Activated T-cell treated with anti-CD3 and anti-CD28 coated beads, Interleukin-2, amount 50 U/mL, for 4 hours (primary cell): Measurements from ENCODE around the gene INO80. TPM values are rescaled to one million over a fixed set of nuclear protein-coding genes. Genes with fewer than 3 reads are reported as not detected.
A peak's percentile ranks its signal among the peaks of the same experiment; 100 is the strongest.
"Not testable (repeated sequence)": the region's sequence is repeated elsewhere in the genome, so short reads cannot be mapped to it uniquely, and the experiment has no call there.

Source experiments
- ATAC-seq, 2 donors: fragments of 200-7000 bp; cut with Tn5 transposase; one replicate each; pipeline ENCODE4 v1.10.0; 2021
- DNase-seq: peaks from one replicate; pipeline ENCODE4 v3.0.0-alpha.2; 2020
- H3K27me3 Mint-ChIP-seq: one replicate; pipeline ENCODE4 v1.8.0; 2021; ENCODE audit warnings: low read depth, mixed read lengths
- H3K36me3 Mint-ChIP-seq: one replicate; pipeline ENCODE4 v1.8.0; 2022; ENCODE audit warnings: mixed read lengths; ENCODE audit not compliant: insufficient read depth
- H3K4me1 Mint-ChIP-seq: one replicate; pipeline ENCODE4 v1.8.0; 2021; ENCODE audit warnings: low read depth, mixed read lengths
- H3K4me3 Mint-ChIP-seq: one replicate; pipeline ENCODE4 v1.8.0; 2021; ENCODE audit warnings: mild to moderate bottlenecking, moderate library complexity, mixed read lengths
- H3K9me3 Mint-ChIP-seq: one replicate; pipeline ENCODE4 v1.8.0; 2021; ENCODE audit warnings: mixed read lengths
- total RNA-seq, 3 donors: library from RNA; stranded (reverse); gene quantifications; one replicate each; pipeline ENCODE4 v1.2.1, GENCODE V29; 2021

Gene INO80
- total RNA-seq, 3 donors from 2014 or later: 39.2 to 42.0 (median 40.5) TPM

DNA sequence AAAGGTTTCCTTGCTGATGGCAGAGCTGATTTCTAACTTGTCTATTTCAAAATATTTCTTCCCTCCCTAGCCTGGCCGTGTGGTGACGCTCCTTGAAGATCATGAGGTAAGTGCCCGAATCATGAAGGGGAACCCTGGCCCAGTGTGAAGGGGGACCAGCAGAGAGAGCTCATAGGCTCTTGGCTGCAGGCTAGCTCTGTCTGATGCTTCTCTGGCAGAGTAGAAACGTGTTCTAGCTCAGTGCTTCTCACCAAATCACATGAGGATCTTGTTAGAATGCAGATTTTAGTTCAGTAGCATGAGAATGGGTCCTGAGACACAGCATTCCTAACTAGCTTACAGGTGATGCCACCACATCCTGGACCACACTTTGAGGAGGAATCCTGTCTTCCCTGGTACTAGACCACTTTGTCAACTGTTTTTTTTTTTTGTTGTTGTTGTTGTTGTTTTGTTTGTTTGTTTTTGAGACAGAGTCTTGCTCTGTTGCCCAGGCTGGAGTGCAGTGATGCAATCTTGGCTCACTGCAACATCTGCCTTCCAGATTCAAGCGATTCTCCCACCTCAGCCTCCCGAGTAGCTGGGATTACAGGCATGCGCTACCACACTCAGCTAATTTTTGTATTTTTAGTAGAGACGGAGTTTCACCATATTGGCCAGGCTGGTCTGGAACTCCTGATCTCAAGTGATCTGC lies 161.8 kb downstream of the INO80 start:
- Mint-ChIP-seq H3K4me3 (peak overlapping the region; percentile 93), H3K4me1 (peaks cover 20% of the 10 kb centered on the region), H3K36me3 (peaks cover 12% of the 10 kb centered on the region)
- H3K9me3 Mint-ChIP-seq, ATAC-seq, H3K27me3 Mint-ChIP-seq, DNase-seq: not testable (repeated sequence)

DNA sequence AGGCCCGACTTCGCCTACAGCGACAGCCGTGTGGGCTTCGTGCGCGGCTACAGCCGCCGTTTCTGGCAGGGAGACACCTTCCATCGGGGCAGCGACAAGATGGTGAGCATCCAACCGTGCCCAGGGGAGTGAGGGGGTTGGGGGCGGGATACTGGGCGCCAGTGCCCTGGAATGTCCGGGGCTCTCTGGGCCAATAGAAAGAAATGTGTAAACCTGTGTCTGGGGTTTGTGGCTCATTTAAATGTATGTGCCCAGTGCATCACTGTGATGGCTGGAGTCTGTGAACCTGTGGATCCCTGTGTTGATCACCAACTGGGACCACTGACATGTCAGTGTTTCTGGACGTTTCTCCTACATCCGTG lies 162.4 kb downstream of the INO80 start:
- H3K4me3 Mint-ChIP-seq: peak overlapping the region; percentile 93
- no peaks in the 10 kb centered on the region for H3K27me3 Mint-ChIP-seq
- no peak for DNase-seq
- no peaks in the 10 kb centered on the region for H3K9me3 Mint-ChIP-seq
- H3K36me3 Mint-ChIP-seq: peaks cover 12% of the 10 kb centered on the region
- ATAC-seq: peak in 1 of 2 donors; percentile 6
- H3K4me1 Mint-ChIP-seq: peaks cover 20% of the 10 kb centered on the region

GRCh38 chr15:40952901-40953712 lies 163.0 kb downstream of the INO80 start, which contains the start of gene CHAC1:
TSS of gene CHAC1 (plus strand) at chr15:40953471. CDS start at chr15:40953584, 113 bp downstream.
- Mint-ChIP-seq H3K4me3 (peak within 1 kb of the TSS; percentile 93), H3K9me3 (no peaks in the 10 kb centered on the region), H3K36me3 (peaks cover 12% of the 10 kb centered on the region), H3K4me1 (peaks cover 20% of the 10 kb centered on the region), H3K27me3 (no peaks in the 10 kb centered on the region)
- peak; percentile 95 for ATAC-seq
- DNase-seq: peak; percentile 97

GRCh38 chr15:40952301-40952900 lies 163.7 kb downstream of the INO80 start:
- DNase-seq (no peak), ATAC-seq (no peak)
- Mint-ChIP-seq H3K36me3 (peaks cover 10% of the 10 kb centered on the region), H3K9me3 (no peaks in the 10 kb centered on the region), H3K27me3 (no peaks in the 10 kb centered on the region), H3K4me3 (peak overlapping the region; percentile 93), H3K4me1 (peaks cover 20% of the 10 kb centered on the region)

GRCh38 chr15:40951764-40952163 lies 164.3 kb downstream of the INO80 start:
- Mint-ChIP-seq H3K27me3 (no peaks in the 10 kb centered on the region), H3K4me3 (peak overlapping the region; percentile 93), H3K9me3 (no peaks in the 10 kb centered on the region), H3K4me1 (peaks cover 20% of the 10 kb centered on the region), H3K36me3 (peaks cover 10% of the 10 kb centered on the region)
- ATAC-seq (no peak), DNase-seq (no peak)

DNA sequence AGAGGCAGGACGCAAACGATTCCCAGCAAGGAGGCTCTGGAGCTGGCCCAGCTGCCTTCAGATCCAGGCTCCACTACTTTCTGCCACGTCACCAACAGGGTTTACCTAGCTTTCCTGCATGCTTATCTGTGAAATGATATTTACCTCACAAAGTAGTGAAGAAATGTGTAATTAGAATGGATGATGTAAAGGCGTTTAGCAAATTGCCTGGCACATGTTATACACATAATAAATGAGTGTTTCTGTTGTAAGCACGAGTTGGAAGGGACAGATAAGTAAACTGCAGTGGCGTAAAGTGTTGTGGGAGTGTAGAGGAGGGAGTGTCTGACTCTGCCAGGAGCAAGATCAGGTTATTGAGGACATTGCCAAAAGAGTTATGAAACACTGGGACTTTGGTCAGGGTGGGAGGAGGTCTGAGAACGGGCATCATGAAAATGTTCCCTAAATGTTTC lies 166.3 kb downstream of the INO80 start:
- peaks cover 15% of the 10 kb centered on the region for H3K4me1 Mint-ChIP-seq
- peaks cover 2% of the 10 kb centered on the region for H3K36me3 Mint-ChIP-seq
- ATAC-seq (no peak), DNase-seq (no peak)
- H3K27me3 Mint-ChIP-seq: no peaks in the 10 kb centered on the region
- no peaks in the 10 kb centered on the region for H3K9me3 Mint-ChIP-seq
- no peak overlapping the region for H3K4me3 Mint-ChIP-seq

- DNase-seq (no peak), ATAC-seq (no peak)
- H3K9me3 Mint-ChIP-seq: no peaks in the 10 kb centered on the region
- peaks cover 16% of the 10 kb centered on the region for H3K4me1 Mint-ChIP-seq
- no peak overlapping the region for H3K4me3 Mint-ChIP-seq
- no peaks in the 10 kb centered on the region for H3K36me3 Mint-ChIP-seq
- H3K27me3 Mint-ChIP-seq: no peaks in the 10 kb centered on the region
Observed at GRCh38 chr15:40948706-40949473, 167.2 kb downstream of the INO80 start.

DNA sequence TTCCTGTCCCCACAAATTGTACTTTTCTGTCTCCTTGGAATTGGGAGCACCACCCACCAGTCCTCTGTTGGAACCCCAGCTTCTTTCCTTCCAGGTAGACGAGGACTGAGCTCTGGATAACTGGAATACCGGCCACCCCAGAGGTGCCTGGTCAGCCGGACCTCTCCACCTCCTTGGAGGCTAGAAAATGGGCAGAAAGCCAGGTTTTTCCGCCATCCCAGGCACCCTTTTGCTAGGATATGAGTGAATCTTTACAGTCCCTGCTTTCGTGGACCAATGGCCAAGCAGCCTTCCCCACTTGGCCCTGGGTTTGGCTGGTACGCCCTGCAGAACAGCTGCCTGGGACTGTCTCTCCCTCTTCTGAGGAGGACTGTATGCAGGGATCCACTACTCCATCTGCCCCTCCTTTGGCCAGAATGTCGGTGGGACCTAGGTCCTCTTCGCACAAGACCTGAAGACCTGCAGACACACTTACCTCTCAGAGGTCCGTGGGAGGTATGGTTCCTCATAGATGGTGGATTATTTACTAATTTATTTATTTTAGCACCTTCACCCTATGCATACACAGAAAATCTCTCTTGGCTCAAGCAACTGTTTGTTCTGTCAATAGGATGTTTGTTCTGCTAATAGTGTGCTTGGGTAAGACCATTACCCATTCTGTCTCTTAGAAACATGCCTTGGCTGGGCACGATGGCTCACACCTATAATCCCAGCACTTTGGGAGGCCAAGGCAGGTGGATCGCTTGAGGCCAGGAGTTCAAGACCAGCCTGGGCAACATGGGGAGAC lies 171.4 kb downstream of the INO80 start:
- DNase-seq: no peak
- no peak overlapping the region for H3K4me3 Mint-ChIP-seq
- no peaks in the 10 kb centered on the region for H3K9me3 Mint-ChIP-seq
- peaks cover 38% of the 10 kb centered on the region for H3K4me1 Mint-ChIP-seq
- no peaks in the 10 kb centered on the region for H3K27me3 Mint-ChIP-seq
- ATAC-seq: no peak
- H3K36me3 Mint-ChIP-seq: no peaks in the 10 kb centered on the region

DNA sequence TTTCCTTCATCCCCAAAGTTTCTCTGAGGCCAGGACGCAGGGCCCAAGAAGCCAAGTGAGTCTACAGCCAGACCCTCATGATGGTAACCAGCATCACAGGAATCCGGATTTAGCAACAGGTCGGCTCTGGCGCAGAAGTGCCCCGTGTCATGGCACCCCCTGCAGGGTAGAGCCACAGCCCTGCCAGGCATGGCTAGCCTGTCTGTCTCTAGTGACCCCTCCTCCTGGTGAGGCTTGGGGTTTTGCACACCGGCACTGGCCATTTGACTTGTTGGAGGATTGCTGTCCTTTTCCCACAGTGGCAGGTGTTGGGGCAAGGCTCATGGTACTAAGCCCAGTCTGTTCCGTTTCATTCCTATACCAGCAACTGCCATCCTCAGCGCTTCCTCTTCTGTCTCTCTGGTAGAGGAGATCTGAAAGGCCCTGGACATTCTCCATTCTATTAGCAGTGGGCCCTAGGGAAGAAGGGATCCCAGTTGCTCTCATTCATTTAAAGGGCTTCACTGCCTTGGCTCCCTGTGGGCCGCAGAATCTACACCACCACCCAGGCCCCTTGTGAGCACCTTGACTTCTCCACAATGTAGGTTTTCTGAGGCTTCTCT lies 172.2 kb downstream of the INO80 start:
- Mint-ChIP-seq H3K4me1 (peaks cover 39% of the 10 kb centered on the region), H3K9me3 (no peaks in the 10 kb centered on the region), H3K36me3 (no peaks in the 10 kb centered on the region), H3K4me3 (no peak overlapping the region), H3K27me3 (no peaks in the 10 kb centered on the region)
- no peak for ATAC-seq
- DNase-seq: no peak

DNA sequence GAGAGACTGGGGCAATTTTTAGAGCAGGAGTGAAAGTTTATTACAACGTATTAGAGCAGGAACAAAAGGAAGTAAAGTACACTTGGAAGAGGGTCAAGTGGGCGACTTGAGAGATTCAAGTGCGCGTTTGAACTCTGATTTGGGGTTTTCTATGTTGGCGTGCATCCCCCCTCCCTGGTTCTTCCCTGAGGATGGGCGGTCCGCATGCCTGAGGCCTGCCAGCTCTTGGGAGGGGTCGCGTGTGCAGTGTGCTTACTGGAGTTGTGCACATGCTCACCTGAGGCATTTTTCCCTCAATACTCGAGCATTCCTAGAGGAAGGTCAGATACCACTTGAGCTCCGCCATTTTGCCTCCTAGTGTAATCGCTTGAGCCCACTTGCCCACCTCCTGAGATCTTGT lies 173.2 kb downstream of the INO80 start:
- H3K4me1 Mint-ChIP-seq: peaks cover 39% of the 10 kb centered on the region
- no peaks in the 10 kb centered on the region for H3K9me3 Mint-ChIP-seq
- H3K36me3 Mint-ChIP-seq: no peaks in the 10 kb centered on the region
- ATAC-seq (no peak), DNase-seq (no peak)
- peak overlapping the region; percentile 78 for H3K4me3 Mint-ChIP-seq
- no peaks in the 10 kb centered on the region for H3K27me3 Mint-ChIP-seq

DNA sequence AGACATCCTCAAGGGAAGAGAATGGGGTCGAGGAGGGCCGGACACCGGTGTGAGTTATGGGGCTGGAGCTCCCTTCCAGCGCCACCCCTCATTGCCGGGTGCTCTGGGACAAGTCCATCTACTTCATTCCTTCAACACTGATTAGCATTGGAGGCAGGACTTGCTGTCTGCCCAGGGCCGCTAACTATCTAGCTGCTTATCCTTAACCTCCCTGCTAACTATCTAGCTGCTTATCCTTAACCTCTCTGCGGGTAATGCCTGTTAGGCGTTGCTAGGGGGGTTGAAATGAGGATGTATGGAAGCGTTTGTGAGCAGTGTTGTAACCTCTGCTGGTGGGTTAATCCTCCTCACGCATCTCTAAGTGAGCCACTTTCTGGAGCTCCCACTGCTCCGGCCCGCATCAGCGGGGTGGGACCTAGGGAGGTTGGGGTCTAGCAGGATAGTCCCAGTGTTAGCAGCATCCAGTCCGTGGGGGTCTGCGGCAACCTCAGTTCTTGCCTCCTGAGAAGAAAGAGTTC lies 173.7 kb downstream of the INO80 start:
- no peaks in the 10 kb centered on the region for H3K36me3 Mint-ChIP-seq
- peak overlapping the region; percentile 78 for H3K4me3 Mint-ChIP-seq
- no peaks in the 10 kb centered on the region for H3K27me3 Mint-ChIP-seq
- H3K9me3 Mint-ChIP-seq: no peaks in the 10 kb centered on the region
- ATAC-seq (peak; percentile 10 to 11), DNase-seq (no peak)
- peaks cover 39% of the 10 kb centered on the region for H3K4me1 Mint-ChIP-seq

DNA sequence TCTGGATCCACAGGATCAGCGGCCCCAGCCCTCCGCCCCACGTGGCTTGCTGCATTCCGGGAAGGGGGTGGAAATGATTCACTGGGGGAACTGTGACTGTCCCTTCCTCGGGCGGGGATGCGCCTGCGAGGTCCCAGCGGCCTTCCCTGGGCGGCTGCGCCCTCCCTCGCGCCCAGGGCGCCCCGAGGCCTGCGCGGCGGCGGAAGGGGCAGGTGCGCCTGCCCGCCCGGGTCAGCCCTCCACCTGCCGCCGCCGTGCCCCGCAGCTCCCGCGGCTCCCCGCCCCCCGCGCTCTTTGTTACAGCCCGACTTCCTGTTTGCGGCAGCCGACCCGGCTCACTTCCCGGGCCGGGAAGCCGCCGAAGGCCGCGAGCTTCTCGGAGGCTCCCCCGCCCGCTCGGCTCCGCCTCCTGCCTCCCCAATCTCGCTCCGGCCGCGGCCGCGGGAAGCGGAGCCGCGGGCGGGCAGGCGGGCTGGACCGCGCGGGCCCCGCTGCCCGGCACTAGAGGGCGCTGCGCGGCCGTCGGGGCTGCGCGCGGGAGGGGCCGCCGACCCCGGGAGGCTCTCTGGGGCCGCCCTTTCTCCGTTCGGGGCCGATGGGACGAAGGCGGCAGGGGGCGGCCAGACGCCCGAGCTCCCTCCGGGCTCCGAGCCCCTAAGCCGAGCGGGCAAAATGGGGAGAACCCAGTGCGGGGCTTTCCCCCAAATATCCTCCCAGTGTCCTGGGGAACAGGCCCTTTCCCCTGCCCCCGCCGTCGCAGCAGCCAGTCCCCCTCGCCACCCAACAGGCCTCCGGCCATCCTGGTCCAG lies 174.3 kb downstream of the INO80 start:
- Mint-ChIP-seq H3K36me3 (no peaks in the 10 kb centered on the region), H3K4me1 (peaks cover 39% of the 10 kb centered on the region), H3K4me3 (peak overlapping the region; percentile 78), H3K9me3 (no peaks in the 10 kb centered on the region), H3K27me3 (no peaks in the 10 kb centered on the region)
- DNase-seq (peak; percentile 52), ATAC-seq (peak; percentile 88 to 90)
